ENCODE results near the gene ITPR3. TPM values are rescaled to one million over a fixed set of nuclear protein-coding genes. Genes with fewer than 3 reads are reported as not detected.

ITPR3 gene
- total RNA-seq, 1 experiment from 2014 or later: 11.4 TPM

DNA sequence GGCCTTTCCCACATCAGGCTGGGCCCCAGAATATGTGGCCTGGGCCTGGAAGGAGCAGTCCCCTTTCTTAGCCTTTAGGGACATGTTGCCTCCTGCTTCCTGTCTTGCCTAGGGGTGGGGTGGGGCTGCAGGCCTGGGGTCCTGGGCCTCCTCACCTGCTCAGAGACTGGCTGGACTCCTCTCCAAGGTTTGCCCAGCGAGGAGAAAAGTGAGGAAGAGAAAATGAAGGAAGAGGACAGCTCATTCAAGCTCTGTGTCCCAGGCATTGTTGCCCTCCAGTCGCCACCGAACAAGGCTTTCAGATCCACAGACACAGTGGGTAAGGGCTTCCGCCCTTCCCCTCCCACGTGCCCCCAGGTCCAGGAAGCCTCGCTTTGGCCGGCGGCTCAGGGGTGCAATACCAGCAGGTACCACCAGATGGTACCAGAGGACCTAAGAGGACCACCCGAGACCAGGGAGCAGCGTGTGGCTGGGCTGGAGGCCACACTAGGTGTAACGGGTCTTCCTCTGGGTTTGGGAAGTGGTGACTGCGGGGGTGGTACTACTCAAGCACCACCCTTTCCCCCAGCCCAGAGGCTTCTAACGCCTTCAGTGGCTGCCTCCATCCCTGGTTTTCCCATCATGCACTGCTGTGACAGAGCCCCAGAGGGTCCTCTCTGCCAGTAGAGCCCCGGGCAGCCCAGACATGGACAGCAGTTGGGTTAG lies 35.6 kb upstream of the ITPR3 start:
- no peak overlapping the region for H3K4me3 ChIP-seq
- no peaks in the 10 kb centered on the region for H3K27me3 ChIP-seq (replicated peaks)
- H3K9me3 ChIP-seq (replicated peaks): no peaks in the 10 kb centered on the region
- no peak overlapping the region for H3K27ac ChIP-seq
- peaks cover 18% of the 10 kb centered on the region for H3K4me1 ChIP-seq (replicated peaks)
- DNase-seq (ENCODE audit: low read depth in 1 of 2, low spot score in 2 of 2): peak; percentile 77 to 81
- no peaks in the 10 kb centered on the region for H3K36me3 ChIP-seq

- H3K4me1 ChIP-seq (replicated peaks): peaks cover 24% of the 10 kb centered on the region
These were observed 34.9 kb upstream of the ITPR3 start for GRCh38 chr6:33586108-33586640.

DNA sequence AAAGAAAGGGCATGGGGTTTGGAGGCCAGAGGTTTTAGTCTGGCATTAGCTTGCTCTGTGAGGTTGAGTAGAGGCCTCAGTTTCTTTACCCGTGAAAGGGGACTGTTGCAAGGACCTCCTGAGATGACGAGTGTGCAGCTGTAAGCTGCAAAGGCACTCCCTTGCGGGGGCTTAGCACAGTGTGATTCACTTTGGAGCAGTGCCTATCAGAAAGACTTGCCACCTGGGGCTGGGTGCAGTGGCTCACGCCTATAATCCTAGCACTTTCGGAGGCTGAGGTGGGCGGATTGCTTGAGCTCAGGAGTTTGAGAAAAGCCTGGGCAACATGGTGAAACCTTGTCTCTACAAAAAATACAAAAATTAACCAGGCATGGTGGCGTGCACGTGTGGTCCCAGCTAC lies 33.6 kb upstream of the ITPR3 start:
- Histone ChIP-seq H3K27ac (no peak overlapping the region), H3K4me3 (no peak overlapping the region), H3K27me3 (replicated peaks) (no peaks in the 10 kb centered on the region), H3K9me3 (replicated peaks) (no peaks in the 10 kb centered on the region), H3K36me3 (no peaks in the 10 kb centered on the region), H3K4me1 (replicated peaks) (peaks cover 28% of the 10 kb centered on the region)
- no peak for DNase-seq (ENCODE audit: low read depth in 1 of 2, low spot score in 2 of 2)

More at GRCh38 chr6:33586108-33586640, 34.9 kb upstream of the ITPR3 start:
- no peaks in the 10 kb centered on the region for H3K9me3 ChIP-seq (replicated peaks)
- H3K27ac ChIP-seq: no peak overlapping the region
- no peaks in the 10 kb centered on the region for H3K36me3 ChIP-seq
- H3K27me3 ChIP-seq (replicated peaks): no peaks in the 10 kb centered on the region
- DNase-seq (ENCODE audit: low read depth in 1 of 2, low spot score in 2 of 2): no peak
- no peak overlapping the region for H3K4me3 ChIP-seq

DNA sequence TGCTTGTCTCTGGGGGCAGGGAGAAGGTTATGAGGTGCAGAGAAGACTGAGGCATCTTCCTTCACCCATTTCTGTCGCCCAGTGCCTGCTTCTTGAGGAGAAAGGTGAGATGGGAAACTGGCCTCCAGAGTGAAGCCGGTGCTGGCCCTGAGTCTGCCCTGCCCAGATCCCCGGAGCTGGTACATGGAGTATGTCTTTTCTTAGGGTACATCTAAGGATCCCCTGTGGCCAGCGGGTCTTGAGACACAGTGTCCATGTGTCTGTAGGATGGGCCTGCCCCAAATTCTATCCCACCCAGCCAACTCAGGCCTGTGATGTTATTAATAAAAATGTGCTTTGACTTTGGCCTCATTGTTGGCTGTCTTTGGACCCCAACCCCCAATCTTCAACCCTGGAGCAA lies 32.2 kb upstream of the ITPR3 start:
- Histone ChIP-seq H3K4me1 (replicated peaks) (peaks cover 28% of the 10 kb centered on the region), H3K27me3 (replicated peaks) (no peaks in the 10 kb centered on the region)
- no peak for DNase-seq (ENCODE audit: low read depth in 1 of 2, low spot score in 2 of 2)

GRCh38 chr6:33589392-33589730 lies 31.8 kb upstream of the ITPR3 start:
- no peak for DNase-seq (ENCODE audit: low read depth in 1 of 2, low spot score in 2 of 2)
- no peaks in the 10 kb centered on the region for H3K9me3 ChIP-seq (replicated peaks)
- H3K4me1 ChIP-seq (replicated peaks): peaks cover 28% of the 10 kb centered on the region
- H3K4me3 ChIP-seq: no peak overlapping the region
- H3K27ac ChIP-seq: no peak overlapping the region
- no peaks in the 10 kb centered on the region for H3K36me3 ChIP-seq
- H3K27me3 ChIP-seq (replicated peaks): no peaks in the 10 kb centered on the region

More for the DNA sequence above, 32.2 kb upstream of the ITPR3 start:
- H3K9me3 ChIP-seq (replicated peaks): no peaks in the 10 kb centered on the region
- no peak overlapping the region for H3K4me3 ChIP-seq
- H3K36me3 ChIP-seq: no peaks in the 10 kb centered on the region
- no peak overlapping the region for H3K27ac ChIP-seq

DNA sequence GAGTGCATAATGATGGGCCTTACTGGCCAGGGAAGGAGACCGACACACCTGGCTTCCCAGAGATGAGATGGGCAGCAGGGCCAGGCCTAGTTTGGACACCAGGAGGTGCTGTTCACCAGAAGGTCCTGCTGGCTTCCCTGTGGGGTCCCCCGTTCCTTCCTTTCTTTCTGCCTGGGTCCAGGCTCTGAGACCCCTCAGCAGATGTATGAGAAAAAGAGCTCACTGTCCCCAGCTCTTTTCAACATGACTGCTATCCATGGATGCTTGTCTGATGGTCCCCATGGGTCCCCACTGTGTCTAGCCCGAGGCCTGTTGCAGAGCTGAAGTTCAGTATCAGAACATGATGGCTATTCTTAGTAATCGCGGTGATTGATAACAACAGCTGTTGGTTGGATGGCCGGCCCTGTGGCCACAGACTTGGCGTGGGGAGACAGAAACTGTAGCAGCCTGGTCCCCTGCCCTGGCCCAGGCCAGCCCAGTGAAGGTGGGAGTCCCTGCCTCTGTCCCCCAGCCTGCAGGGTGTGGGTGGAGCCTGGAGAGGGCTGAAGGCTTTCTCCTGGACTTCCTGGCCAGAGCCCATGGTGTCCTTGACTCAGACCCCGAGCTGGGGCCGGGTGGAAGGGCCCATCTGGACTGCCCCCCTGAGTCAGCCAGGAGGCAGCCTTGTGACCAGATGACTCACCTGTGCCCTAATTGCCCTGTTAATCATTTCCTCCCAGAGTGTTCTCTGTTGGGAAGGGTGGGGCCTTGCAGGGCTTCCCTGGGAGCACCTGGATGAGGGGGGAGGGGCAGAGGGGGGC lies 31.2 kb upstream of the ITPR3 start:
- no peak overlapping the region; the same call in 1 of the 2 replicates for H3K27ac ChIP-seq
- no peaks in the 10 kb centered on the region for H3K27me3 ChIP-seq (replicated peaks)
- no peaks in the 10 kb centered on the region for H3K36me3 ChIP-seq
- peaks cover 28% of the 10 kb centered on the region for H3K4me1 ChIP-seq (replicated peaks)
- H3K4me3 ChIP-seq: no peak overlapping the region
- H3K9me3 ChIP-seq (replicated peaks): no peaks in the 10 kb centered on the region
- peak; percentile 61 to 82 for DNase-seq (ENCODE audit: low read depth in 1 of 2, low spot score in 2 of 2)

DNA sequence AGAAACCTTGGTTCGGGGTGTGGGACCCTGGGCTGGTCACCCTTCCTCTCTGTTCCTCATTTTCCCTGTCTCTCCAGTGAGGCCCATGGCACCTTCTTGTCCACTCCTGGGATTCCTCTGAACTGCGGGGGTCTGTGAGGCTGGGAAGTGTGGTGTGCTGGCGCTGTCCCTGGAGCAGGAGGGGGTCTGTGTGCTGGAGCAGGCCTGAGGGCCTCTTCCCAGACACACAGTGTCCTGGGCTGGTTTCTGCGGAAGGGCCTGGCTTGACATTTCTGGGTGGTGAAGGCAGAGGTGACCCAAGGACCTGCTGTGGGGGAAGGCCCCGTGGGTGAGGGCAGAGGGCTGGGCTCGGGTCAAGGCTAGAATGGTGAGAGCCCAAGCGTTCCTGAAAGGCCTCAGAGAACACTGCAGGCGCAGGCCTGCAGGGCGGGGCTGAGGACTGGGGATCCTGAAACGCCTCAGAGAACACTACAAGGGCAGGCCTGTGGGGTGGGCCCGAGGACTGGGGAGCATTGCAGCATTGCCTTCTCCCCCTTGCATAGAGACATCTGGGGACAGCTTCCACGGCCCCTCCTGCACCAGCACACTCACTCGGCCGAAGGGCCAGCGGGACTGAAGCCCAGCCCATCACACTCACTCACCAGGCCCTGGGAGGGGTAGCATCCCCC lies 30.5 kb upstream of the ITPR3 start:
- Histone ChIP-seq H3K36me3 (no peaks in the 10 kb centered on the region), H3K4me1 (replicated peaks) (peaks cover 25% of the 10 kb centered on the region), H3K4me3 (no peak overlapping the region), H3K27me3 (replicated peaks) (no peaks in the 10 kb centered on the region), H3K9me3 (replicated peaks) (no peaks in the 10 kb centered on the region), H3K27ac (peak overlapping the region; percentile 59)
- peak in 1 of 2 experiments; percentile 41 for DNase-seq (ENCODE audit: low read depth in 1 of 2, low spot score in 2 of 2)

DNA sequence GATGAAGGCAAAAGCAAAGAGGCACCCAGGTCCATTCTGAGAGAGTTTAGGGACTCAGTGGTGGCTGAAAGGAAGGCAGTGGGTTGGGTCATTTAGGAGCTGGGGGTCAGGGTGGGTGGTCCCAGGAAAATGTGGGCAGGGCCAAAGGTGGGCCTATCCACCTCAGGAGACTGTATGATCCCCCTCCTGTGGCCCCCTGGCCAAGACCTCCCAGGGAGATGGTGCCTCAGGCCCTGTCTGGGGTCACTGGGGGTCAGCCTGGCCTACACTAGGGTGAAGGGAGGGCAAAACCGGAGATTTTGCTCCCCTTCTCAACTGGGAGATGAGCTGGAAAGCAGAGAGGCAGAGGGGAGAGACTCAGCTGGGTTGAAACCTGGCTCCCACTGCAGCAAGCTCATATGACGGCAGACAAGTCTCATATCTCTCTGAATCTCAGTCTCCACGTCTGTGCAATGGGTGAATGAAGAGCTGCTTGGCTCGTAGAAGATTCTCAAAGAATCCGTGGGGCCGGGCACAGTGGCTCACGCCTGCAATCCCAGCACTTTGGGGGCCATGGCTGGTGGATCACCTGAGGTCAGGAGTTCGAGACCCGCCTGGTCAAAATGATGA lies 29.6 kb upstream of the ITPR3 start:
- no peak for DNase-seq (ENCODE audit: low read depth in 1 of 2, low spot score in 2 of 2)
- H3K4me3 ChIP-seq: no peak overlapping the region
- no peak overlapping the region for H3K27ac ChIP-seq
- no peaks in the 10 kb centered on the region for H3K36me3 ChIP-seq
- H3K27me3 ChIP-seq (replicated peaks): no peaks in the 10 kb centered on the region
- H3K4me1 ChIP-seq (replicated peaks): peaks cover 23% of the 10 kb centered on the region
- H3K9me3 ChIP-seq (replicated peaks): no peaks in the 10 kb centered on the region

- peaks cover 23% of the 10 kb centered on the region for H3K4me1 ChIP-seq (replicated peaks)
- no peak for DNase-seq (ENCODE audit: low read depth in 1 of 2, low spot score in 2 of 2)
- no peaks in the 10 kb centered on the region for H3K27me3 ChIP-seq (replicated peaks)
- H3K9me3 ChIP-seq (replicated peaks): no peaks in the 10 kb centered on the region
- no peak overlapping the region for H3K27ac ChIP-seq
- H3K36me3 ChIP-seq: no peaks in the 10 kb centered on the region
- no peak overlapping the region for H3K4me3 ChIP-seq
These were observed 28.9 kb upstream of the ITPR3 start for GRCh38 chr6:33592280-33592594.

DNA sequence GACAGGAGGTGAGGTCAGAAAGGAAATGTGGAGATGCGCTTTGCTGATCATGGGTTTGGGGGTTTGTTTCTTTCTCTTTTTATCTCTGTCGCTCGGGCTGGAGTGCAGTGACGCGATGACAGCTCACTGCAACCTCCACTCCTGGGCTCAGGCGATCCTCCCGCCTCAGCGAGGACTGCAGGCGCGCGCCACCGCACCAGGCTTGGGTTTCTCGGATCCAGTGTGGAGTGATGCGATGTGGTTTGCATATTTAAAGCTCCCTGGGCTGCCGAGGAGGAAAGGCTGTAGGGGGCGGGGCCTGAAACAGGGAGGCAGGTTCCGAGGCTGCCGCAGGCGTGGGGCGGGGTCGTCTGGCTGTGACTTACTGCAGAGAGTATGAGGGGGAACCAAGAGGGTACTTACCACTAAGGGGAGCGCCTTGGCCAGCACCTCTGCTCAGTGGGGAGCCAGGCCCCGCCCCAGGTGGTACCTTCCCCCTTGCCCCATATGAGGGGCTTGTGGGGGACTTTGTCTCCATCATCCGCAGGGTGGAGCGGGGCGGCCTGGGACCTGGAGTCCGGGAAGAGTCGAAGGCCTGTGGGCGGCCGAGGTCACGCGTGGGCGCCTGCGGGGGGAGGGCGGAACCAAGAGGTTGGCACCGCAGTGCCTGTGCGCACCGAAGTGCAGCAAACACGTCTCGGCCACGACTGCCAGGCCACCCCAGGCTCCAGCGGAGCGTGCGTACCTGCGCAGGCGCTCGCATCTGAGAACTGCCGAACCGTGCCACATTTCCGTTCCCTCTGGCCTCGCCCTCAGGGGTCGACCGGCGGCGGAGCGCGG lies 28.3 kb upstream of the ITPR3 start:
- H3K4me3 ChIP-seq: no peak overlapping the region
- no peaks in the 10 kb centered on the region for H3K9me3 ChIP-seq (replicated peaks)
- no peaks in the 10 kb centered on the region for H3K27me3 ChIP-seq (replicated peaks)
- H3K36me3 ChIP-seq: no peaks in the 10 kb centered on the region
- peaks cover 23% of the 10 kb centered on the region for H3K4me1 ChIP-seq (replicated peaks)
- no peak overlapping the region for H3K27ac ChIP-seq
- peak in 1 of 2 experiments; percentile 47 for DNase-seq (ENCODE audit: low read depth in 1 of 2, low spot score in 2 of 2)

DNA sequence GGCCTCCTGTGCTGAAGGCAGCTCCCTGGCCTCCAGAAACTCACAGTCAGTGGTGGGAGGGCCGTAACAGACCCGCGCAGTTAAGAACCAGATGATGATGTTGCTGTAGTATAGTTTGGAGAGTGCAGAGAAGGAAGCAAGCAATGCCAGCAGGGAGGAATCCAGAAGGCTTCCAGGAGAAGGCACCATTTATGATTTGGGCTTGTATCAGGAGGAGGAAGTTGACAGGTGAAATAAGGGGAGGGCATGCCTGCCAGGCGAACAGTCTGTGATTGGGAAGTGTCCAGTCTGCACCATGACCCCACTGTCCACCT lies 27.8 kb upstream of the ITPR3 start:
- Histone ChIP-seq H3K27ac (no peak overlapping the region), H3K9me3 (replicated peaks) (no peaks in the 10 kb centered on the region), H3K36me3 (no peaks in the 10 kb centered on the region), H3K4me1 (replicated peaks) (peaks cover 23% of the 10 kb centered on the region), H3K4me3 (no peak overlapping the region), H3K27me3 (replicated peaks) (no peaks in the 10 kb centered on the region)
- DNase-seq (ENCODE audit: low read depth in 1 of 2, low spot score in 2 of 2): no peak

DNA sequence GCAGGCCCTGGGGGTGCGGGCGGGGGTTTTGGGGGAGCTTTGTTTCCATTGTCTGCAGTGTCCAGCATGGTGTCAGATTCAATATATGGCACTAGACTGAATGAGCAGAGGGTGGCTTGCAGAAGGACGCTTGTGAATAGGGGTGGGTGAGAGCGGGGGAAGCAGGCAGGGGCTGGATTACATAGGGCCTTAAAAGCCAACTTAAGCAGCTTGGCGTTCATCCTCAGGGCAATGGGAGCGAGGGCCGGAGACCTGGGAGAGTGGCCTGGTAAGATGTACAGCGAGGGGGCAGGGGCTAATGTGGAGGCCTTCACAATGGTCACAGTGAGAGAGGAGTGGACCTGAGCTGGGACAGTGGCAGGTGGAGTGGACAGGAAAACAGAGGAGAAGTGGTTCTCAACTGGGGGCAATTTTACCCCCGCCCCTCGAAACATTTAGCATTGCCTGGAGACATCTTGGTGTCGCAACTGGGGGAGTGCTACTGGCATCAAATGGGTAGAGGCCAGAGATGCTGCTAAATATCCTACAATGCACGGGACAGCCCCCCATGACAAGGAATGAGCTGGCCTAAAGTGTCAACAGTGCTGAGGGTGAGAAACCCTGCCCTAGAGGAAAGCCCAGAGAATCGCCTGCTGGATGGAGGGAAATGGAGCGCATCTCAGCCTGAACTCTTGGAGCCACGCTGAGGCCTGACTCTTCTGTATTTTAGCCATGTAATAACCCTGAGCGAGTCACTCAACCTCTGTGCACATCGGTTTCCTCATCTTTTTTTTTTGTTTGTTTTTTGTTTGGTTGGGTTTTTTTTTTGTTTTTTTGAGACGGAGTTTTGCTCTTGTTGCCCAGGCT lies 25.9 kb upstream of the ITPR3 start:
- Histone ChIP-seq H3K4me3 (no peak overlapping the region), H3K27me3 (replicated peaks) (no peaks in the 10 kb centered on the region), H3K27ac (no peak overlapping the region), H3K4me1 (replicated peaks) (peaks cover 13% of the 10 kb centered on the region), H3K9me3 (replicated peaks) (no peaks in the 10 kb centered on the region), H3K36me3 (no peaks in the 10 kb centered on the region)
- no peak for DNase-seq (ENCODE audit: low read depth in 1 of 2, low spot score in 2 of 2)

Measured in SJSA1 (cell line).